T-cell (primary cell): Measurements from ENCODE around the gene SLC35F2. TPM values are rescaled to one million over a fixed set of nuclear protein-coding genes. Genes with fewer than 3 reads are reported as not detected.

Source experiments
- ATAC-seq, 4 experiments: fragments of 200-7000 bp in 3 of 4; fragments of 150-1000 bp in 1 of 4; cut with Tn5 transposase; replicated peaks in 1 of 4; 1 replicate in 3 of 4; 2 replicates in 1 of 4; pipeline ENCODE4 v1.10.0; 2021; ENCODE audit warnings: moderate library complexity in 3 of 4, mild to moderate bottlenecking in 2 of 4, moderate number of reproducible peaks in 1 of 4
- CTCF ChIA-PET, 2 donors: fragments of 300-600 bp; sonication (Branson Sonifier 250); formaldehyde crosslinking; loops; one replicate each; lab custom pipeline; 2022; ENCODE audit warnings: antibody characterized with exemption in 2 of 2; lab: Charles Lee
- POLR2A ChIA-PET, 2 donors: fragments of 300-600 bp; sonication (Branson Sonifier 250); formaldehyde crosslinking; loops; one replicate each; lab custom pipeline; 2022; ENCODE audit warnings: antibody characterized with exemption in 2 of 2; lab: Charles Lee
- DNase-seq, 35 experiments: peaks; one replicate each; pipeline versions ENCODE4 v3.0.0 to v3.0.0-alpha.2; 2013 to 2023
- H3K27ac ChIP-seq: one replicate; pipeline ENCODE4 v1.5.1; 2013; ENCODE audit warnings: low read length
- H3K27me3 ChIP-seq, 2 experiments: replicated peaks in 1 of 2; 1 replicate in 1 of 2; 2 replicates in 1 of 2; pipeline versions ENCODE4 v1.6.1 to v1.7.0; 2013; ENCODE audit warnings: low read length in 1 of 2, mixed read lengths in 1 of 2; ENCODE audit not compliant: control insufficient read depth in 2 of 2, insufficient read depth in 2 of 2; ENCODE audit errors: extremely low read depth in 1 of 2
- H3K36me3 ChIP-seq, 2 donors: 1 replicate in 1 of 2; 2 replicates in 1 of 2; pipeline versions ENCODE4 v1.6.1 to v1.7.0; 2013; ENCODE audit warnings: low read length in 1 of 2; ENCODE audit not compliant: control insufficient read depth in 2 of 2, insufficient read depth in 1 of 2; ENCODE audit errors: extremely low read depth in 1 of 2
- H3K4me1 ChIP-seq, 2 experiments: 1 replicate in 1 of 2; 2 replicates in 1 of 2; pipeline versions ENCODE4 v1.6.1 to v1.7.0; 2013; ENCODE audit warnings: low read length in 2 of 2, mixed read lengths in 1 of 2; ENCODE audit not compliant: insufficient read depth in 2 of 2, control insufficient read depth in 1 of 2; ENCODE audit errors: extremely low read depth in 1 of 2
- H3K4me3 ChIP-seq, 2 donors: 1 replicate in 1 of 2; 2 replicates in 1 of 2; pipeline versions ENCODE4 v1.5.1 to v1.7.0; 2013; ENCODE audit warnings: mild to moderate bottlenecking in 2 of 2, low read length in 1 of 2, moderate library complexity in 1 of 2; ENCODE audit not compliant: control insufficient read depth in 1 of 2; ENCODE audit errors: extremely low read depth in 1 of 2
- H3K9me3 ChIP-seq: 2 replicates; pipeline ENCODE4 v1.7.0; 2013
- H3K27ac Mint-ChIP-seq, 2 donors: one replicate each; pipeline ENCODE4 v1.8.0; 2020 to 2021; ENCODE audit warnings: mild to moderate bottlenecking in 2 of 2, mixed read lengths in 2 of 2
- H3K27me3 Mint-ChIP-seq, 2 donors: one replicate each; pipeline ENCODE4 v1.8.0; 2021 to 2022; ENCODE audit warnings: mixed read lengths in 2 of 2
- H3K36me3 Mint-ChIP-seq: one replicate; pipeline ENCODE4 v1.8.0; 2021; ENCODE audit warnings: mixed read lengths
- H3K4me1 Mint-ChIP-seq, 3 donors: one replicate each; pipeline ENCODE4 v1.8.0; 2020 to 2022; ENCODE audit warnings: mixed read lengths in 3 of 3, mild to moderate bottlenecking in 1 of 3
- H3K4me3 Mint-ChIP-seq, 3 donors: one replicate each; pipeline ENCODE4 v1.8.0; 2020 to 2022; ENCODE audit warnings: mild to moderate bottlenecking in 3 of 3, mixed read lengths in 3 of 3, moderate library complexity in 3 of 3
- H3K9me3 Mint-ChIP-seq, 3 donors: one replicate each; pipeline ENCODE4 v1.8.0; 2020 to 2022; ENCODE audit warnings: mixed read lengths in 3 of 3
- WGBS: methylation state at CpG from one replicate; pipeline ENCODE4 v1.1.5; 2013; ENCODE audit warnings: missing lambda C conversion rate; ENCODE audit not compliant: insufficient coverage; 5-methylcytosine and 5-hydroxymethylcytosine counted together
- total RNA-seq, 35 experiments: library from RNA in 6 of 35; stranded (reverse) in 6 of 35; fragments of 120-200 nt in 1 of 35; gene quantifications; one replicate each; pipeline versions ENCODE4 v1.2.1 to v1.2.4 and lab custom pipeline; 2013 to 2026

SLC35F2 gene
- total RNA-seq, 5 donors from 2014 or later (not counting 1 experiment from before 2014, with no cell fraction given): 2.9 to 10.9 (median 7.1) TPM

GRCh38 chr11:107756553-107756952 is 102.0 kb downstream of the SLC35F2 start:
- Histone ChIP-seq H3K27ac (no peak overlapping the region), H3K9me3 (no peaks in the 10 kb centered on the region), H3K36me3 (no peaks in the 10 kb centered on the region), H3K27me3 (peaks cover 0 to 17% of the 10 kb centered on the region in 2 experiments), H3K4me1 (no peaks in the 10 kb centered on the region), H3K4me3 (no peak overlapping the region)
- Mint-ChIP-seq H3K9me3 (no peaks in the 10 kb centered on the region), H3K27me3 (peaks cover 37 to 49% of the 10 kb centered on the region in 2 donors), H3K27ac (no peak overlapping the region), H3K4me3 (no peak overlapping the region), H3K4me1 (no peaks in the 10 kb centered on the region), H3K36me3 (no peaks in the 10 kb centered on the region)
- POLR2A ChIA-PET: no interaction called here
- ATAC-seq (no peak), DNase-seq (no peak)
- no CpG with 5 or more reads among the region's 1 CpG for WGBS
- CTCF ChIA-PET: interaction anchor here in 1 of 2 donors (1.0 kb wide), 1 partner anchor 43 kb away, joined by 3 read pairs; no protein-coding TSS in a partner anchor

DNA sequence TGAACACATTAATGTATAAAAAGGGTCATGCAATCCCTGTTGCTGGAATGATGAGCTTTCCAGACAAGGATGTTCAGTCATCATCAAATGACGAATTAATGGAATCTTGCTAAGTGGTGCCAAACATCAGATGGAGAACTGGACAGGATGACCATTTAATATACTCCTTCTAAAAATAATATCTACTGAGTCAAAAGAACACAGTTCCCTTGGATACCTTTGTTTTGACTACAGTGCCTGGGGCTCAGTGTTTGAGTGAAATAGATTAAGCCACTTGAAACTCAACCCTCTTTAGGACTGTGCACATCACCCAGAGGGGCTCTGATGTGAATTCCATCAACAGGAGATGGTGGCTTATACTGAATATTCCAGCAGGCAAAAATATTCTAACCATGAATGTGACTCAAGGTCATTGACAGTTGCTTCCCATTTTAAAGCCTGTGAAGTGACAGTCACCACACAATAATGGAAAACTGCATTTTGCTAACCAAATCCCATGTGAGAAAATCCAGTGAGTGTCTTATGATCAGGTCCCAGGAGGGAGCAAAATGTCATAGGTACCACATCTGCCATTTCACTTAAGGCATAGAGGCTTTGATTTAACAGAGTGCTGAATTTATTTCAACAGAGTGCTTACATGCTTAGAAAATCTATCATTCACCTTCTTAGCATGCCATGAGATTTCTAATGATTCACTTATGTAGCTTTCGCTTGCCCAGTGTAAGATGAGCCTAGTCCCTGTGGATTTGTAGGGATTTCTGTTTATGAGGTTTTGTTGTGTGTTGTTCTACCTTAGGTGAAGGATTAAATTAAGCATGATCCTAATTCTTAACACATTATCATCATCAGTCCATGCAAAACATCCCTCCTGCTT is 105.4 kb downstream of the SLC35F2 start:
- Histone ChIP-seq H3K9me3 (no peaks in the 10 kb centered on the region), H3K27ac (no peak overlapping the region), H3K27me3 (peaks cover 0 to 13% of the 10 kb centered on the region in 2 experiments), H3K4me1 (no peaks in the 10 kb centered on the region), H3K4me3 (no peak overlapping the region), H3K36me3 (no peaks in the 10 kb centered on the region)
- Mint-ChIP-seq H3K27ac (no peak overlapping the region), H3K36me3 (no peaks in the 10 kb centered on the region), H3K27me3 (peaks cover 23 to 32% of the 10 kb centered on the region in 2 donors), H3K9me3 (no peaks in the 10 kb centered on the region), H3K4me3 (no peak overlapping the region), H3K4me1 (no peaks in the 10 kb centered on the region)
- ChIA-PET POLR2A (no interaction called here), CTCF (no interaction called here)
- ATAC-seq (no peak), DNase-seq (no peak)
- WGBS: no CpG with 5 or more reads among the region's 2 CpGs

- Histone ChIP-seq H3K4me3 (no peak overlapping the region), H3K36me3 (no peaks in the 10 kb centered on the region), H3K27ac (no peak overlapping the region), H3K9me3 (no peaks in the 10 kb centered on the region), H3K27me3 (peaks cover 0 to 12% of the 10 kb centered on the region in 2 experiments), H3K4me1 (no peaks in the 10 kb centered on the region)
- CTCF ChIA-PET: no interaction called here
- no peak for ATAC-seq
- POLR2A ChIA-PET: no interaction called here
- Mint-ChIP-seq H3K9me3 (no peaks in the 10 kb centered on the region), H3K27me3 (peaks cover 19 to 26% of the 10 kb centered on the region in 2 donors), H3K4me3 (no peak overlapping the region), H3K27ac (no peak overlapping the region), H3K36me3 (no peaks in the 10 kb centered on the region), H3K4me1 (no peaks in the 10 kb centered on the region)
- WGBS: 8% methylated on average over 4 of the region's 5 CpGs
- no peak for DNase-seq
Observed at GRCh38 chr11:107752508-107752907, 106.1 kb downstream of the SLC35F2 start.

GRCh38 chr11:107751082-107751481 is 107.5 kb downstream of the SLC35F2 start:
- H3K4me3 ChIP-seq: no peak overlapping the region
- no peak for ATAC-seq
- H3K27ac Mint-ChIP-seq: no peak overlapping the region
- POLR2A ChIA-PET: no interaction called here
- no peaks in the 10 kb centered on the region for H3K9me3 ChIP-seq
- H3K27me3 Mint-ChIP-seq: peaks cover 10 to 19% of the 10 kb centered on the region in 2 donors
- no peaks in the 10 kb centered on the region for H3K4me1 Mint-ChIP-seq
- H3K9me3 Mint-ChIP-seq: no peaks in the 10 kb centered on the region
- 100% methylated on average over 1 of the region's 9 CpGs for WGBS
- no peak overlapping the region for H3K4me3 Mint-ChIP-seq
- H3K27me3 ChIP-seq: peaks cover 0 to 14% of the 10 kb centered on the region in 2 experiments
- no peaks in the 10 kb centered on the region for H3K4me1 ChIP-seq
- DNase-seq: no peak
- CTCF ChIA-PET: interaction anchor here in 1 of 2 donors (0.7 kb wide), 2 partner anchors 18 to 1861 kb away, joined by 4 read pairs; no protein-coding TSS in a partner anchor
- no peaks in the 10 kb centered on the region for H3K36me3 ChIP-seq
- no peaks in the 10 kb centered on the region for H3K36me3 Mint-ChIP-seq
- H3K27ac ChIP-seq: no peak overlapping the region

DNA sequence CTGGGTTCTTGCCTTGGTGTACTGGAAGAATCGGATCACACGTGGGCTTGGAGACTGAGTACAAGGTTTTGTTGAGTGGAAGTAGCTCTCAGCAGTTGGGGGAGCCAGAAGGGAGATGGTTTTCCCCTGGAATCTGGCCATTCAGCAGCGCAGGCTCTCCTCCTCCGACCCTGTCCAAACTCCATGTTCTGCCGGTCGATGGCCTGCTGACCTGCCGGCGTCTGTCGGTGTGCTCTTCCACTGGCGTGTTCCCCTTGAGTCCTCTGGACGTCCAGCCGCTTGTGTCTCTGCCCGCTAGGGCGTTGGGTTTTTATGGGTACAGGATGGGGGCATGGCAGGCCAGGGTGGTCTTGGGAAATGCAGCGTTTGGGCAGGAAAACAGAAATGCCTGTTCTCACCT is 108.3 kb downstream of the SLC35F2 start:
- no peaks in the 10 kb centered on the region for H3K4me1 ChIP-seq
- no peak for DNase-seq
- ChIA-PET CTCF (no interaction called here), POLR2A (no interaction called here)
- no peak overlapping the region for H3K4me3 Mint-ChIP-seq
- H3K27ac Mint-ChIP-seq: no peak overlapping the region
- H3K4me1 Mint-ChIP-seq: no peaks in the 10 kb centered on the region
- H3K9me3 Mint-ChIP-seq: no peaks in the 10 kb centered on the region
- 91% methylated on average over 12 of the region's 15 CpGs for WGBS
- H3K36me3 Mint-ChIP-seq: no peaks in the 10 kb centered on the region
- H3K36me3 ChIP-seq: no peaks in the 10 kb centered on the region
- peaks cover 11 to 21% of the 10 kb centered on the region in 2 donors for H3K27me3 Mint-ChIP-seq
- H3K27me3 ChIP-seq: peaks cover 0 to 17% of the 10 kb centered on the region in 2 experiments
- H3K4me3 ChIP-seq: no peak overlapping the region
- no peak for ATAC-seq
- H3K9me3 ChIP-seq: no peaks in the 10 kb centered on the region
- no peak overlapping the region for H3K27ac ChIP-seq

DNA sequence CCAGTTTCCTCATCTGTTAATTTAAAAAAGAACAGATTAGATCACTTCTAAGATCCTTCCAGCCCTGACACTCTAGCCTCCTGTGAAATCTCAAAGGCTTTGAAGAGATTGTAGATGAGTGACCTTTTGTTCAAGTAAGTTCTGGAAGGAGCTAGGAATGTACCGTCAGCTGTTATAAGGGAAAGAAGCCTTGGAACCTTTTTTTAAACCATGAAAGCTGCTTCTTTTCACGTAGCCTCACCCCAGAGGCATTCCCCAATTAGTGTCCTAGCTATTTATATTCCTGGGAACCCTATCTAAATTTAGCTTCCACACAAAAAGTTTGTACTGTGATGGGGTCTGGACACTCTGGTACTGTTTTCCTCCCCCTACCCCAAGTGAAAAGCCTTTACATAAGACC is 111.0 kb downstream of the SLC35F2 start:
- H3K9me3 ChIP-seq: no peaks in the 10 kb centered on the region
- Mint-ChIP-seq H3K4me1 (no peaks in the 10 kb centered on the region), H3K27me3 (peaks cover 29 to 34% of the 10 kb centered on the region in 2 donors)

More for the DNA sequence above, 111.0 kb downstream of the SLC35F2 start:
- Mint-ChIP-seq H3K36me3 (no peaks in the 10 kb centered on the region), H3K27ac (no peak overlapping the region), H3K4me3 (no peak overlapping the region), H3K9me3 (no peaks in the 10 kb centered on the region)
- ATAC-seq: no peak
- ChIA-PET CTCF (no interaction called here), POLR2A (no interaction called here)
- no peaks in the 10 kb centered on the region for H3K4me1 ChIP-seq
- H3K36me3 ChIP-seq: no peaks in the 10 kb centered on the region
- H3K4me3 ChIP-seq: no peak overlapping the region
- DNase-seq: no peak
- WGBS: no CpG with 5 or more reads among the region's 2 CpGs
- H3K27ac ChIP-seq: no peak overlapping the region
- peaks cover 0 to 13% of the 10 kb centered on the region in 2 experiments for H3K27me3 ChIP-seq
